Lung (tissue), 12 donors: Measurements from ENCODE around the gene MAGED1. TPM values are rescaled to one million over a fixed set of nuclear protein-coding genes. Genes with fewer than 3 reads are reported as not detected.

Experiments
- ATAC-seq: fragments of 200-7000 bp; cut with Tn5 transposase; one replicate; pipeline ENCODE4 v1.9.1; 2020; ENCODE audit warnings: moderate number of reproducible peaks; ENCODE audit not compliant: insufficient read depth, low FRiP score
- DNase-seq, 3 donors: peaks; one replicate each; pipeline ENCODE4 v3.0.0-alpha.2; 2013 to 2017
- H3K27ac ChIP-seq, 2 donors: one replicate each; pipeline ENCODE4 v1.5.1; 2013; ENCODE audit warnings: mild to moderate bottlenecking in 2 of 2, moderate library complexity in 2 of 2, control low read depth in 1 of 2, inconsistent platforms in 1 of 2, low read depth in 1 of 2, low read length in 1 of 2
- H3K27me3 ChIP-seq, 3 donors: one replicate each; pipeline ENCODE4 v1.5.1; 2013; ENCODE audit warnings: low read length in 2 of 3; ENCODE audit not compliant: control insufficient read depth in 3 of 3, insufficient read depth in 3 of 3
- H3K36me3 ChIP-seq, 4 donors: one replicate each; pipeline ENCODE4 v1.5.1; 2013; ENCODE audit warnings: low read length in 4 of 4, mild to moderate bottlenecking in 1 of 4, moderate library complexity in 1 of 4; ENCODE audit not compliant: control insufficient read depth in 4 of 4, insufficient read depth in 4 of 4
- H3K4me1 ChIP-seq, 5 donors: one replicate each; pipeline ENCODE4 v1.5.1; 2013; ENCODE audit warnings: low read length in 5 of 5, mild to moderate bottlenecking in 2 of 5, moderate library complexity in 1 of 5; ENCODE audit not compliant: control insufficient read depth in 5 of 5, insufficient read depth in 5 of 5
- H3K4me3 ChIP-seq: one replicate; pipeline ENCODE4 v1.5.1; 2013; ENCODE audit warnings: mild to moderate bottlenecking, control low read depth, moderate library complexity
- H3K9ac ChIP-seq, 2 donors: one replicate each; pipeline ENCODE4 v1.5.1; 2013; ENCODE audit warnings: low read length in 2 of 2, control low read depth in 1 of 2; ENCODE audit not compliant: insufficient read depth in 1 of 2
- H3K9me3 ChIP-seq, 4 donors: one replicate each; pipeline ENCODE4 v1.5.1; 2013; ENCODE audit warnings: low read length in 3 of 4, mild to moderate bottlenecking in 1 of 4, moderate library complexity in 1 of 4; ENCODE audit not compliant: control insufficient read depth in 4 of 4, insufficient read depth in 3 of 4
- WGBS, 2 donors: extraction: QIAGEN DNeasy Blood & Tissue Kit; methylation state at CpG; one replicate each; pipeline ENCODE4 v1.1.7; 2013; 5-methylcytosine and 5-hydroxymethylcytosine counted together
- polyA plus RNA-seq, 2 donors: library from polyadenylated mRNA; stranded (reverse); fragments of 200-250 nt; gene quantifications; one replicate each; pipeline ENCODE4 v1.2.1, GENCODE V29; 2013
- total RNA-seq, 2 donors: library from RNA; depleted of rRNA in 1 of 2; stranded (reverse); fragments of >200 nt in 1 of 2; gene quantifications; one replicate each; pipeline ENCODE4 v1.2.1, GENCODE V29; 2014 to 2021
- TF ChIP-seq, protein P1 (sequence below): IDR thresholded peaks from 2 replicates; pipeline ENCODE4 v1.5.1; 2012; ENCODE audit warnings: mild to moderate bottlenecking; ENCODE audit errors: control extremely low read depth, extremely low read depth
- donor health status: control.
- donor health status: control.
- donor health status: Bipolar disorder and iron deficiency.
- donor health status: healthy.
- donor health status: DM: yes; HTN: yes; CAD: no.

MAGED1 gene
- total and polyA plus RNA-seq, 4 donors: 28.3 to 111 (median 73.1) TPM

GRCh38 chrX:51866210-51866609 lies 27.2 kb upstream of the MAGED1 start:
- Histone ChIP-seq H3K4me3 (no peak overlapping the region), H3K9ac (no peak overlapping the region), H3K4me1 (no peaks in the 10 kb centered on the region), H3K9me3 (no peaks in the 10 kb centered on the region), H3K27me3 (peaks cover 0 to 8% (median 0%) of the 10 kb centered on the region in 3 donors), H3K27ac (no peak overlapping the region), H3K36me3 (no peaks in the 10 kb centered on the region)
- WGBS, 2 donors: 63 to 89% methylated on average over 3 of the region's 3 CpGs
- DNase-seq (peak in 1 of 3 donors; percentile 2), ATAC-seq (no peak)
- TF ChIP-seq, protein P1, sequence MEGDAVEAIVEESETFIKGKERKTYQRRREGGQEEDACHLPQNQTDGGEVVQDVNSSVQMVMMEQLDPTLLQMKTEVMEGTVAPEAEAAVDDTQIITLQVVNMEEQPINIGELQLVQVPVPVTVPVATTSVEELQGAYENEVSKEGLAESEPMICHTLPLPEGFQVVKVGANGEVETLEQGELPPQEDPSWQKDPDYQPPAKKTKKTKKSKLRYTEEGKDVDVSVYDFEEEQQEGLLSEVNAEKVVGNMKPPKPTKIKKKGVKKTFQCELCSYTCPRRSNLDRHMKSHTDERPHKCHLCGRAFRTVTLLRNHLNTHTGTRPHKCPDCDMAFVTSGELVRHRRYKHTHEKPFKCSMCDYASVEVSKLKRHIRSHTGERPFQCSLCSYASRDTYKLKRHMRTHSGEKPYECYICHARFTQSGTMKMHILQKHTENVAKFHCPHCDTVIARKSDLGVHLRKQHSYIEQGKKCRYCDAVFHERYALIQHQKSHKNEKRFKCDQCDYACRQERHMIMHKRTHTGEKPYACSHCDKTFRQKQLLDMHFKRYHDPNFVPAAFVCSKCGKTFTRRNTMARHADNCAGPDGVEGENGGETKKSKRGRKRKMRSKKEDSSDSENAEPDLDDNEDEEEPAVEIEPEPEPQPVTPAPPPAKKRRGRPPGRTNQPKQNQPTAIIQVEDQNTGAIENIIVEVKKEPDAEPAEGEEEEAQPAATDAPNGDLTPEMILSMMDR: no peak

DNA sequence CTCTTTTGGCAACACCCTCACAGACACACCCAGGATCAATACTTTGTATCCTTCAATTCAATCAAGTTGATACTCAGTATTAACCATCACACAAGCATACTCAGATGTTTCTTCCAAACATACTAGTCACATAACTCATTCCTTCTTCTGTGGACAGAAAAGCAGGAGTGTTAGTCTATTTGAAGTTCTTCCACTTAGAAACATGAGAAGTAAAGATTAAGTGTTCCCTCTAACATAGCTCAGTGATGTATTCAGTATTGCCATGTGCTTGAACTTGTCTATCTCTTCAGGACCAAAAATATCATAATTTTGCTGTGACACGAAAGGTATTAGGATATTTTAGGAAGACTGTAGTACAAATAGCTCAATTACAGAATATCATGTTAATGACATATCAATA lies 25.8 kb upstream of the MAGED1 start:
- Histone ChIP-seq H3K4me3 (no peak overlapping the region), H3K9me3 (no peaks in the 10 kb centered on the region), H3K27me3 (peaks cover 0 to 8% (median 0%) of the 10 kb centered on the region in 3 donors), H3K27ac (no peak overlapping the region), H3K9ac (no peak overlapping the region), H3K36me3 (no peaks in the 10 kb centered on the region), H3K4me1 (no peaks in the 10 kb centered on the region)
- ATAC-seq: no peak
- DNase-seq: no peak
- WGBS, 2 donors: 65 to 87% methylated on average over 1 of the region's 1 CpG
- TF ChIP-seq, protein P1: no peak

- no peak for ATAC-seq
- TF ChIP-seq, protein P1: no peak
- WGBS, 2 donors: 92 to 100% methylated on average over 2 of the region's 2 CpGs
Measured at GRCh38 chrX:51870354-51870753, 23.1 kb upstream of the MAGED1 start.

DNA sequence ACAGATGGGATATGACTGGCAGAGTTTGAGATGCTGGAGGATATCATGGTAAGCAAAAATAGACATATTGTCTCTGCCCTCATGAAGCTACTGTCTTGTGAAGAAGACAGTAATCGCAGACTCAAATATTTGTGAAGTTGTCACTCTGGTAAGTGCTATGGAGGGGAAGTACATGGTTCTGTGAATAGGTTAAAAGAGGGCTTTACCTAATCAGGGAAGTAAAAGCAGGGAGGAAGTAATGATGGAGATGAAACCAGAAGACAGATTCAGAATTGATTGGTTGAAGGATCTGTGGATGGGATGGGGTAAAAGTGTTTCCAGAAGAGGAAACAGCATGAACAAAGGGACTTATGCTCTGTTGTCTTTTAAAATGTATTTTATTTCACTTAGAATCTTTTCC lies 19.3 kb upstream of the MAGED1 start:
- Histone ChIP-seq H3K27ac (no peak overlapping the region), H3K4me3 (no peak overlapping the region), H3K9me3 (no peaks in the 10 kb centered on the region), H3K9ac (no peak overlapping the region), H3K4me1 (no peaks in the 10 kb centered on the region), H3K27me3 (peaks cover 0 to 4% (median 4%) of the 10 kb centered on the region in 3 donors), H3K36me3 (no peaks in the 10 kb centered on the region)
- WGBS, 2 donors: 93 to 97% methylated on average over 1 of the region's 1 CpG
- DNase-seq: no peak
- ATAC-seq: no peak
- TF ChIP-seq, protein P1: no peak

More at GRCh38 chrX:51870354-51870753, 23.1 kb upstream of the MAGED1 start:
- no peak overlapping the region for H3K4me3 ChIP-seq
- H3K27me3 ChIP-seq: peaks cover 0 to 8% (median 0%) of the 10 kb centered on the region in 3 donors
- H3K9me3 ChIP-seq: no peaks in the 10 kb centered on the region
- no peak for DNase-seq
- no peaks in the 10 kb centered on the region for H3K36me3 ChIP-seq
- no peaks in the 10 kb centered on the region for H3K4me1 ChIP-seq
- no peak overlapping the region for H3K9ac ChIP-seq
- no peak overlapping the region for H3K27ac ChIP-seq
